Spinal cord (tissue), 10 donors: ENCODE results near the gene FRY. TPM values are rescaled to one million over a fixed set of nuclear protein-coding genes. Genes with fewer than 3 reads are reported as not detected.

Source experiments
- DNase-seq, 6 donors: peaks; one replicate each; pipeline versions ENCODE4 v3.0.0 to v3.0.0-alpha.2; 2013 to 2015; ENCODE audit warnings: low spot score in 6 of 6, low read depth in 4 of 6
- H3K27ac ChIP-seq: one replicate; pipeline ENCODE4 v1.5.1; 2013; ENCODE audit warnings: low read depth, low read length, control low read depth
- H3K27me3 ChIP-seq: one replicate; pipeline ENCODE4 v1.6.1; 2013; ENCODE audit warnings: low read length; ENCODE audit not compliant: control insufficient read depth, insufficient read depth
- H3K36me3 ChIP-seq: one replicate; pipeline ENCODE4 v1.6.1; 2013; ENCODE audit warnings: low read length; ENCODE audit not compliant: control insufficient read depth, insufficient read depth
- H3K4me1 ChIP-seq: one replicate; pipeline ENCODE4 v1.6.1; 2013; ENCODE audit warnings: low read length; ENCODE audit not compliant: control insufficient read depth, insufficient read depth
- H3K4me3 ChIP-seq: one replicate; pipeline ENCODE4 v1.5.1; 2013; ENCODE audit warnings: low read depth, low read length, control low read depth
- H3K9me3 ChIP-seq: one replicate; pipeline ENCODE4 v1.6.1; 2013; ENCODE audit warnings: low read length; ENCODE audit not compliant: control insufficient read depth, insufficient read depth
- WGBS: methylation state at CpG from one replicate; pipeline ENCODE4 v1.1.5; 2013; ENCODE audit warnings: missing lambda C conversion rate; ENCODE audit not compliant: insufficient coverage; 5-methylcytosine and 5-hydroxymethylcytosine counted together
- polyA plus RNA-seq, 2 donors: library from polyadenylated mRNA; unstranded; fragments of 120-200 nt; gene quantifications; one replicate each; pipeline ENCODE4 v1.2.1, GENCODE V29; 2013; ENCODE audit not compliant: insufficient read length in 2 of 2
- total RNA-seq, 2 donors: library from RNA; depleted of rRNA in 1 of 2; stranded (reverse); fragments of 120-200 nt in 1 of 2; fragments of >200 nt in 1 of 2; gene quantifications; one replicate each; pipeline versions ENCODE4 v1.2.3 to v1.2.4, GENCODE V29; 2013 to 2014
- donor health status: healthy.

FRY gene
- total and polyA plus RNA-seq, 4 donors = 55.9 to 97.8 (median 92.7) TPM

- H3K36me3 ChIP-seq = no peaks in the 10 kb centered on the region
- no peak for DNase-seq
- H3K4me1 ChIP-seq = peaks cover 14% of the 10 kb centered on the region
- 0% methylated on average over 11 of the region's 13 CpGs for WGBS
- H3K4me3 ChIP-seq = peak overlapping the region; percentile 91
- H3K27ac ChIP-seq = peak overlapping the region; percentile 97
- no peaks in the 10 kb centered on the region for H3K9me3 ChIP-seq
- no peaks in the 10 kb centered on the region for H3K27me3 ChIP-seq
Observed at GRCh38 chr13:32316028-32316339, 284.4 kb downstream of the FRY start.

- Histone ChIP-seq H3K36me3 (no peaks in the 10 kb centered on the region), H3K27me3 (no peaks in the 10 kb centered on the region), H3K4me1 (peaks cover 14% of the 10 kb centered on the region), H3K9me3 (no peaks in the 10 kb centered on the region), H3K27ac (peak overlapping the region; percentile 97), H3K4me3 (peak overlapping the region; percentile 91)
- no CpG with 5 or more reads among the region's 6 CpGs for WGBS
- no peak for DNase-seq
Observed at GRCh38 chr13:32316501-32316900, 284.9 kb downstream of the FRY start.

GRCh38 chr13:32317716-32318465, 286.3 kb downstream of the FRY start:
- H3K27ac ChIP-seq = no peak overlapping the region
- H3K36me3 ChIP-seq = no peaks in the 10 kb centered on the region
- DNase-seq = no peak
- no peaks in the 10 kb centered on the region for H3K27me3 ChIP-seq
- H3K4me3 ChIP-seq = no peak overlapping the region
- whole genome bisulfite sequencing = no CpG with 5 or more reads among the region's 2 CpGs
- H3K9me3 ChIP-seq = no peaks in the 10 kb centered on the region
- peaks cover 14% of the 10 kb centered on the region for H3K4me1 ChIP-seq

GRCh38 chr13:32320528-32320927, 289.0 kb downstream of the FRY start:
- 93% methylated on average over 3 of the region's 4 CpGs for WGBS
- H3K4me1 ChIP-seq = peaks cover 5% of the 10 kb centered on the region
- no peaks in the 10 kb centered on the region for H3K27me3 ChIP-seq
- no peaks in the 10 kb centered on the region for H3K9me3 ChIP-seq
- no peaks in the 10 kb centered on the region for H3K36me3 ChIP-seq
- H3K4me3 ChIP-seq = no peak overlapping the region
- no peak for DNase-seq
- no peak overlapping the region for H3K27ac ChIP-seq

- Histone ChIP-seq H3K27ac (no peak overlapping the region), H3K4me1 (no peaks in the 10 kb centered on the region), H3K4me3 (no peak overlapping the region), H3K36me3 (no peaks in the 10 kb centered on the region), H3K27me3 (no peaks in the 10 kb centered on the region), H3K9me3 (no peaks in the 10 kb centered on the region)
- no peak for DNase-seq
Observed at GRCh38 chr13:32323912-32324311, 292.3 kb downstream of the FRY start.

- no peak overlapping the region for H3K27ac ChIP-seq
- H3K4me3 ChIP-seq = no peak overlapping the region
- no peaks in the 10 kb centered on the region for H3K9me3 ChIP-seq
- H3K4me1 ChIP-seq = no peaks in the 10 kb centered on the region
- WGBS = no CpG with 5 or more reads among the region's 2 CpGs
- no peaks in the 10 kb centered on the region for H3K27me3 ChIP-seq
- no peak for DNase-seq
- no peaks in the 10 kb centered on the region for H3K36me3 ChIP-seq
Observed at GRCh38 chr13:32330441-32330840, 298.9 kb downstream of the FRY start.

GRCh38 chr13:32334671-32335070, 303.1 kb downstream of the FRY start:
- no peak for DNase-seq
- no peaks in the 10 kb centered on the region for H3K9me3 ChIP-seq
- no peaks in the 10 kb centered on the region for H3K27me3 ChIP-seq
- H3K36me3 ChIP-seq = no peaks in the 10 kb centered on the region
- H3K4me1 ChIP-seq = no peaks in the 10 kb centered on the region
- H3K27ac ChIP-seq = no peak overlapping the region
- no CpG with 5 or more reads among the region's 2 CpGs for WGBS
- H3K4me3 ChIP-seq = no peak overlapping the region

GRCh38 chr13:32340914-32341313, 309.3 kb downstream of the FRY start:
- WGBS = no CpG with 5 or more reads among the region's 3 CpGs
- H3K4me1 ChIP-seq = no peaks in the 10 kb centered on the region
- no peak overlapping the region for H3K4me3 ChIP-seq
- H3K36me3 ChIP-seq = no peaks in the 10 kb centered on the region
- DNase-seq = no peak
- H3K27ac ChIP-seq = no peak overlapping the region
- no peaks in the 10 kb centered on the region for H3K9me3 ChIP-seq
- H3K27me3 ChIP-seq = no peaks in the 10 kb centered on the region

GRCh38 chr13:32347651-32348050, 316.1 kb downstream of the FRY start:
- Histone ChIP-seq H3K36me3 (no peaks in the 10 kb centered on the region), H3K9me3 (no peaks in the 10 kb centered on the region), H3K4me1 (no peaks in the 10 kb centered on the region), H3K27me3 (no peaks in the 10 kb centered on the region), H3K27ac (no peak overlapping the region), H3K4me3 (no peak overlapping the region)
- no peak for DNase-seq
- WGBS = no CpG with 5 or more reads among the region's 1 CpG
